Peyer's patch (tissue), 4 donors: Measurements from ENCODE around the gene USP22.

Experiments
- CTCF ChIP-seq, 6 experiments: fragments of 450-650 bp in 4 of 6; fragments of 200-600 bp in 2 of 6; sonication (generic) in 1 of 6; IDR thresholded peaks; one replicate each; pipeline ENCODE4 v1.5.1; 2017 to 2019; ENCODE audit warnings: antibody characterized with exemption in 6 of 6, mild to moderate bottlenecking in 3 of 6, moderate library complexity in 1 of 6
- POLR2A ChIP-seq, 2 donors: fragments of 450-650 bp; IDR thresholded peaks; one replicate each; pipeline ENCODE4 v1.5.1; 2017; ENCODE audit warnings: antibody characterized with exemption in 2 of 2, mild to moderate bottlenecking in 2 of 2, moderate library complexity in 2 of 2

GRCh38 chr17:21078016-21078780 lies 35.4 kb upstream of the USP22 start:
- TF ChIP-seq CTCF (IDR thresholded peaks at IDR 0.05) (no peak), POLR2A (IDR thresholded peaks at IDR 0.05) (no peak)
